Stimulated activated CD4-positive, alpha-beta T cell treated with anti-CD3 and anti-CD28 coated beads, Interleukin-15, amount 100 ng/mL, for 24 hours (primary cell): Measurements from ENCODE around the gene NTM.

Source experiments
- DNase-seq: peaks from one replicate; pipeline ENCODE4 v3.0.0-alpha.2; 2020

Gene NTM

GRCh38 chr11:131373756-131374155 lies 3.3 kb downstream of the NTM start:
- DNase-seq: no peak

- no peak for DNase-seq
These were observed 5.0 kb downstream of the NTM start for GRCh38 chr11:131375421-131375820.

GRCh38 chr11:131375915-131376314 lies 5.5 kb downstream of the NTM start:
- no peak for DNase-seq

GRCh38 chr11:131378931-131379330 lies 8.5 kb downstream of the NTM start:
- no peak for DNase-seq

GRCh38 chr11:131385763-131386390 lies 15.5 kb downstream of the NTM start:
- DNase-seq: no peak

- no peak for DNase-seq
These were observed 16.0 kb downstream of the NTM start for GRCh38 chr11:131386408-131386807.

GRCh38 chr11:131388030-131388429 lies 17.6 kb downstream of the NTM start:
- DNase-seq: no peak

GRCh38 chr11:131389582-131389981 lies 19.2 kb downstream of the NTM start:
- DNase-seq: no peak

- no peak for DNase-seq
These were observed 20.8 kb downstream of the NTM start for GRCh38 chr11:131391176-131391575.

- no peak for DNase-seq
These were observed 22.3 kb downstream of the NTM start for GRCh38 chr11:131392528-131393255.

GRCh38 chr11:131393691-131394090 lies 23.3 kb downstream of the NTM start:
- DNase-seq: no peak

- DNase-seq: no peak
These were observed 27.3 kb downstream of the NTM start for GRCh38 chr11:131397675-131398074.

- DNase-seq: no peak
These were observed 31.6 kb downstream of the NTM start for GRCh38 chr11:131402040-131402439.

GRCh38 chr11:131404010-131404409 lies 33.6 kb downstream of the NTM start:
- no peak for DNase-seq

- no peak for DNase-seq
These were observed 37.7 kb downstream of the NTM start for GRCh38 chr11:131408025-131408640.

- DNase-seq: no peak
These were observed 38.9 kb downstream of the NTM start for GRCh38 chr11:131409345-131409744.

GRCh38 chr11:131411636-131412035 lies 41.2 kb downstream of the NTM start:
- DNase-seq: no peak

- no peak for DNase-seq
These were observed 41.6 kb downstream of the NTM start for GRCh38 chr11:131412061-131412460.

- no peak for DNase-seq
These were observed 42.8 kb downstream of the NTM start for GRCh38 chr11:131413217-131413616.

- DNase-seq: no peak
These were observed 47.8 kb downstream of the NTM start for GRCh38 chr11:131418189-131418588.

- DNase-seq: no peak
These were observed 50.8 kb downstream of the NTM start for GRCh38 chr11:131421066-131421855.

- no peak for DNase-seq
These were observed 51.6 kb downstream of the NTM start for GRCh38 chr11:131422029-131422428.

- no peak for DNase-seq
These were observed 52.1 kb downstream of the NTM start for GRCh38 chr11:131422496-131422895.

GRCh38 chr11:131423688-131424087 lies 53.3 kb downstream of the NTM start:
- DNase-seq: no peak
